GM21576 (cell line): ENCODE data around the gene SYK.
"Not testable (repeated sequence)": the region's sequence is repeated elsewhere in the genome, so short reads cannot be mapped to it uniquely, and the experiment has no call there.

Experiments used
- ATAC-seq: cut with Tn5 transposase; IDR thresholded peaks from one replicate; pipeline ENCODE4 v1.9.1; 2021; ENCODE audit warnings: mild to moderate bottlenecking, moderate library complexity; ENCODE audit not compliant: unreplicated experiment

Gene SYK

GRCh38 chr9:90872835-90873294, 71.2 kb downstream of the SYK start:
- no peak for ATAC-seq

GRCh38 chr9:90873422-90873821, 71.8 kb downstream of the SYK start:
- no peak for ATAC-seq

- ATAC-seq = no peak
Observed at GRCh38 chr9:90874194-90874593, 72.6 kb downstream of the SYK start.

- ATAC-seq = no peak
Observed at GRCh38 chr9:90878562-90878961, 76.9 kb downstream of the SYK start.

GRCh38 chr9:90880066-90880465, 78.4 kb downstream of the SYK start:
- ATAC-seq = no peak

GRCh38 chr9:90880669-90881068, 79.0 kb downstream of the SYK start:
- ATAC-seq = no peak

GRCh38 chr9:90881648-90882047, 80.0 kb downstream of the SYK start:
- ATAC-seq = peak; percentile 71

GRCh38 chr9:90882991-90883600, 81.5 kb downstream of the SYK start:
- ATAC-seq = no peak

GRCh38 chr9:90883661-90884060, 82.0 kb downstream of the SYK start:
- ATAC-seq = no peak

GRCh38 chr9:90884178-90884577, 82.6 kb downstream of the SYK start:
- ATAC-seq = no peak

GRCh38 chr9:90886868-90887267, 85.2 kb downstream of the SYK start:
- not testable (repeated sequence) for ATAC-seq

- no peak for ATAC-seq
Observed at GRCh38 chr9:90888941-90889340, 87.3 kb downstream of the SYK start.

GRCh38 chr9:90890146-90890810, 88.7 kb downstream of the SYK start:
- no peak for ATAC-seq

GRCh38 chr9:90891308-90892040, 89.9 kb downstream of the SYK start:
- ATAC-seq = no peak

- no peak for ATAC-seq
Observed at GRCh38 chr9:90892918-90893317, 91.3 kb downstream of the SYK start.

- ATAC-seq = no peak
Observed at GRCh38 chr9:90893706-90894105, 92.1 kb downstream of the SYK start.

GRCh38 chr9:90894986-90895687, 93.5 kb downstream of the SYK start:
- ATAC-seq = no peak

- ATAC-seq = no peak
Observed at GRCh38 chr9:90895786-90896185, 94.2 kb downstream of the SYK start.

GRCh38 chr9:90896231-90896630, 94.6 kb downstream of the SYK start:
- no peak for ATAC-seq

GRCh38 chr9:90898228-90898627, 96.6 kb downstream of the SYK start:
- no peak for ATAC-seq

GRCh38 chr9:90899287-90899686, 97.7 kb downstream of the SYK start:
- ATAC-seq = no peak
